ENCODE results near the gene CALML4.
"Not testable (repeated sequence)": the region's sequence is repeated elsewhere in the genome, so short reads cannot be mapped to it uniquely, and the experiment has no call there.

Gene CALML4

DNA sequence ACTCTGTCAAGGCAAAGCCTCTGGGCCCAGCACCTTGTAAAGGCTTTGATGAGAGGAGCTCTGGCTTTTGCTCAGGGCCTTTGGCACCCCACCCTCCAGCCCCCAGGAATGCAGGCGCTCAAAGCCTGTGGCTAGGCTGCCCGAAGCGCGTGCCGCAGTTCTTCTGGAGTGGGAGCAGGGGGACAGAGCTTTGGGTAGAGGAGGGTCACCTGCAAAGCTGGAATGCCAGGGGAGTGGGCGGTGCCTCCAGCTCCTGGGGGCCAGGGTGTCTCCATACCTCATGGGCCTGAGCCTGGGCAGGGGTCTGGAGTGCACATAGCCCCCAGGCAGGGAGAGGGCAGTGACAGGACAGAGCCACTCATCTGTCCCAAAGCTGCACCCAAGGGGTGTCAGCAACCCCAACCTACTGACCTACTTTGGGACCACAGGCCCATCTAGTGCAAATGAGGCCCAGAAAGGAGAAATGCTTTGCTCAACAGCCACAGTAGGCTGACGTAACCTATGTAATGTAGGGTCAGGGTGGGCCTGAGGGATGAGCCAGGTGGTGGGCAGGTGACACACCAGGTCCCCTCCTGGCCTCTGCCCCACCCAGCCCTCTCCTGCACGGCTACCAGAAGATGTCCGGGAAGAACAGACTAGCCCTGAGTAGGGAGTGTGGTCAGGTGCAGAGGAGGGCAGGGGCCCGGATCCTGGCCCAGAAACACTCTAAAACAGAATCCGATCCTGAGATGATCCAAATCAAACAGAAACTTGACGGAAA lies 2.2 kb upstream of the CALML4 start:
- no peak for DNase-seq

DNA sequence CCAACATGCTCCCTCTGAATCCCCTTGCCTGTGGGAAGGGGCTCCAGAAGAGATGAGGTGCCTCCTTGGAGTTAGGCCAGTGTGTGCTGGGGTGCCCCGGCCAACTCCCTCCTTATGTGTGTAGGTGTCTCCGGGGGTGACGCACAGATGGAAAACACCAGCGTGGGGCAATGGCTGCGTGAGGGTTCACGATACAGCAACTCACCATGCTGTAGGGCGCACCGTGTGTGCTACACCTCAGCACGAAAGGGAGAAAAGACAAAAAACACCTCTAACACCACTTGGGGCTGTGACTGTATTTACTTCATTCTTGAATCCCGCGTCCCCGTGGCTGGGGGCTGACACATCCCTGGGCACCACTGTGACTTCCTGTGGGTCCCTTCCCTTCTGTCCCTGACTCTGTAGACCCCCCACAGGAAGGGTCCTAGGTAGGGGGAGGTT lies 1.6 kb upstream of the CALML4 start:
- DNase-seq = no peak

DNA sequence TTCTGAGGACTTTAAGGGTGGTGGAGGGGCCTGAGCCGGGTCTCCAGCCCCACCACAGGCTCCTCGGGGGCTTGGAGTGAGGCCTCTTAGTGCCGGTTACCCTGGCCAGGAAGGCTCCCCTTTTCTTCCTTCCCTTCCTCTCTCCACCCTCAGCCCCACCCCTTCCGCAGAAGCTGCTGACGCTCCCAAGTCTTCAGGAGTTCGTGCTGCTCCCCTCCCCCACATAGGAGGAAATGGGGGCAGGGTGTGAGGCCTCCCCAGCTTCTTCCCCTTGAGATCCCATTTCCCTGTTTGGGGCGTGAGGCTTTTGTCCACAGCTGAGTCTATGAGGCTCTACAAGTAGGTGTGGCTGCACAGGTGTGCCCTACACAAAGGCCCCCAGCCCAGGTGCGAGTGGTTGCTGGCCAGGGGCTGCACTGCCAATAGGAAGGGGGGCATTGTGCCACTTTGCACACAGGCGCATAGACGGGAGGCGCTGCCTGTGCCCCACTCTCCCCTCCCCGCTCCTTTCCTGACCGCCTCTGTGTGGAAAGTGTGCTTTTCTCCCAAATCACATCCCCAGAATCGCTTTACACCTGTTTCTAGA lies 915 bp upstream of the CALML4 start:
- no peak for DNase-seq

DNA sequence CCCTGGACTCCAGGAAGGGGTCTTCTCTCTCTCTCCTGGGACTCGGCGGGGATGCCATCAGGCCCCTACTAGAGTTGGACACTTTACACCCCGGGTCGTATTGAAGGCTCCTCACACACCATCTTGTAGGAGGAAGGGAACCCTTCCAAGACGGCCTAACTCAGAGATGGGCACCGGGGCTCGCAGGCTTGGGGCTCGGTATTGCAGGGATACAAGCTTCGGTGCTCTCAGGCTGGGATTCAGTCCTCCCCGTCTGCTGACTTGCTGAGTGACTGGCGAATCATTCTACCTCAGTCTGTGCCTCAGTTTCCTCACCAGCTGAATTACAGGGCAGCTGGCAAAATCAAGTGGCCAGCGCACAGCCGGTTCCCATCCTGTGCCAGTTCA lies 419 bp upstream of the CALML4 start:
- DNase-seq = no peak

DNA sequence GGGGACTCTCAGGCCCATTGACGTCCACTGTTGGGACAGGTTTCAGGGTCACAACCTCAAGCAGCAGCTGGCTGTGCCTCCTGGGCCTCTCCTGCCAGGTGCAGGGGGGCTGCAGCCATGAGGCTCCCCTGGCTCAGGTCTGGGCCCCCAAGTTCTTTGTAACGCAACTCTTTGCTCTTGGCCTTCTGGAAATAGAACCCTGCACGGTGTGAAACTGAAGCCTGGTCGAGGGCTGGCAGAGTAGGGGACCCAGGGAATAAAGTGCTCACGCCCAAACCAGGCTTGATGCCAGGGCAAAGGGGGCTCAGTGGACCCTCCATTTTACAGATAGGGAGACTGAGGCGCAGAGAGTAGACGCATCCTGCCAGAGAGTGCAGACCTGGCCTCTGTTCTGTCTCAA lies 771 bp downstream of the CALML4 start:
- DNase-seq = no peak

DNA sequence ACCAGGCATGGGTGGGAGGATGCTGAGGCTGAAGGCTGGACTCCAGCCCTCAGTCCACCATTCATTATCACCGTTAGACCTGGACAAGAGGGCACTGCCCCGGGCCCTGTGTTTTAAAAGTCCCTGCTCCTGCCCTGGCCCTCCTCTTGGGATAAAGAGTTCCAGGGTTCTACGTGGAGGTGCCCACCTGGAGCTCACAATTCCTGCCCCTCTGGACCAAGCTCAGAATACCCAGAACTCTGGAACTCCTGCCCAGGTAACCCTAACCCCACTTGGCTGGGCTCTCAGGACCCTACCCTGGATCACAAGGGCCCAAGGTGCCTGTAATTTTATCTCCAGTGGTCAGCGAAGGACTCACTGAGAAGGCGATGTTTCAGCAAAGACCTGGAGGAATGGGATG lies 1.2 kb downstream of the CALML4 start:
- DNase-seq = no peak

DNA sequence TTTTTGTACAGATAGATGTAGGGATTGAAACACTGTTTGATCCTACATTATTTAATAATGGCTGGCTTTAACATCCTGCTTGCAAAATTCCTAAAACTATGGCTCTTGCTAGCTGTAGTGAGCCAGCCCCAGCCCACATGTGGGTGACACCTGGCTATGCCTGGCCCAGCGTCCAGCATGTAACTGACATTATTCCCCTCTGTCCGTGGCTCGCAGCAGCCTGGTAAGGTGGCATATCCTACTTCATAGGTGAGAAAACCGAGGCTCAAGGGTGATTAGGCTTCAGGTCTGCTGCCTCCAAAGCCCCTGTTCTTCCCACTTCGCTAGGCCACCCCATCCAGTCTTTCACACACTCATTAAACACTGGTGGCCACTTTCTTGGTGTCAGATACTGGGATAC lies 1.6 kb downstream of the CALML4 start:
- no peak for DNase-seq

DNA sequence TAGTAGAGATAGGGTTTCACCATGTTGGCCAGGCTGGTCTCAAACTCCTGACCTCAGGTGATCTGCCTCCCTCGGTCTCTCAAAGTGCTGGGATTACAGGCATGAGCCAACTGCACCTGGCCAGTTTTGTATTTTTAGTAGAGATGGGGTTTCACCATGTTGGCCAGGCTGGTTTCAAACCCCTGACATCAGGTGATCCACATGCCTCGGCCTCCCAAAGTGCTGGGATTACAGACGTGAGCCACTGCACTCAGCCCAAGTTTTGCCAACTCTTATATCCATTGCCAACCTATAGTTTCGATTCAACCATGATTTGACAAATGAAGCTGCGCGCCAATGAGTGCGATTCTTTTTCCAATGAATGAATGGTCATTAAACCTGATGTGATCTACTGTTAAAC lies 2.1 kb downstream of the CALML4 start:
- not testable (repeated sequence) for DNase-seq

DNA sequence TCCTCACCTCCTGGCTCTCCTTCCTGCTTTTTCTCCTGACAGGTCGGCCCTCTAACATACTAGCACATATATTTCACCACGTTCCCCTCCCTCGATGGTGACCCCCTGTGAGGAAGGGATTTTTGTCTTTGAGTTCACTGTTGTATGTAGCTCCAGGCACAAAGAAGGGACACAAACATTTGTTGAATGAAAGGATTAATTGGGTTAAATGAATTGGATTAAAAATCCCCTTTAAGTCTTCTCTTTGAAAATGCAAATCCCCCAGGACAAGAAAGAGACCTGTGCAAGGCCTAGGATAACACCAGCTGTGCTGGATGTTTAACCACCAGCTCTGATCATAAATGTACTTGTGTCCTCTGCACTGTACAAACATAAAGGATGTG lies 3.3 kb downstream of the CALML4 start:
- no peak for DNase-seq

DNA sequence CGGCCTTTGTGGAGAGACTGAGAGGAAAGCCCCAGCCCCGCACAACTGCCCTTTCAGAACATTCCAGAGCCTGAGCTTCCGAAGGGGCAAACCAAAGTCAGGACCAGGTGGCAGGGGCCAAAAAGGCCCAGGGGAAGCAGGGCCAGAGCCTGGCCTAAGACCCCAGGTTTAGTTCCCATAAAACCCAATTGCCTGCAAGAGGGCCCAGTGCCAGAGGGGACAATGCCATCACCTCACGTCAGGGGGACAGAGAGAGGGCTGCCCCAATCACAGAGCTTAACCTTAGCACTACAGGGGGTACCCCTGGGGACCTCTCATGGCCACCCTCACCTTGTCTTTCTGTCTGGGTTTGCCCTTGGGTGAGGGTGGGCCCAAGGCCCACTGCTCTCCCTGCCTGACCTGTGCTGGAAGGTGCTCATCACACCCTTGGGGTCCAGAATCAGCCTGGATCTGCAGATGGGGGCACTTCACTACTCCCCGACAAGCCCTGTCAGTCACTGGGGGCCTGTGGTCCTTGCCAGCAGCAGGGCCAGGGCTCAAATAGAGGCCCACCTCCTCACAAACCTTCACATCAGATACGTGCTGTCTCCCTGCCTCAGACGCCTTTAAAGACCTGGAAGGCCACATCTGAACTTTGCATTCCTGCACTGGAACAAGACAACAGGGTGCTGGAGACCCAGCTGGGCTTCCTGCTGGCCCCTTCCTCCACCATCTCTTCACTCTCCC lies 3.8 kb downstream of the CALML4 start:
- DNase-seq = no peak

DNA sequence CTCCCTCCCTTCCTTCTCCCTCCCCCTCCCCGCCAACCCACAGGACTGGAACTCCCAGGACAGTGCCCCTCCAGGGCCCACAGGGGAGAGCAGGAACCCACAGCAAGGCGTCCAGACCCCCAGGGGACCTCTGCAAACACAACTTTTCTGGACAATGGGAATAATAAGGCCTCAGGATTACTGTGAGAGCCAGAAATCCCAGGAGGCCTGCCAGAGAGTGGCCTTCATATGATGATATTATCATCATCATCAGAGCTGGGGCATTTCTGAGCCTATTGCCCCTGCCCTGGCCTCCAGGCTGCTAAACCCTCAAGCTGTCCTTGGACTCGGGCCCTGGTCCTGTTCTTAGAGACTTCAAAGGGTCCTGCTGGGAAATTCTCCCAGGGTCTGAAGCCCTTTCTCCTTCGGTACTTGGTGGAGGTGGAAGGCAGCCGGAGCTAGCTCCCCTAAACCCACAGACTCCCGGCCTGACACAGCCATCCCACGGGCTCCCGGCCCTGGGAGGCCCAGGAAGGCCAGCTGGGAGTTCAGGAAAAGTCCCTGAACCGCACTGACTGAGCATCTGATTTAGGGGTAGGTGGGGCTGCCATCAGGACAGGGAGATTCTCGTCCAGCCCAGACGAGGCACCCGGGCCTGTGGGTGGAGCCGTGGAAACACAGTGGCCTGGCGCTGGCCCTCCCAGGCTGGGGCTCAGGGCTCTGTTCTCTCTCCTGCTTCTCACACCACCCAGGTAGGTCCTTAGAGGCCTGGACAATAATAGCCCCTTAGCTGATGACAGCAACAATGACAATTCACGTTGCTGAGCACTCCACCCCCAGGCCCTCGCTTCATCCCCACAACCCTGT lies 4.9 kb downstream of the CALML4 start:
- no peak for DNase-seq

DNA sequence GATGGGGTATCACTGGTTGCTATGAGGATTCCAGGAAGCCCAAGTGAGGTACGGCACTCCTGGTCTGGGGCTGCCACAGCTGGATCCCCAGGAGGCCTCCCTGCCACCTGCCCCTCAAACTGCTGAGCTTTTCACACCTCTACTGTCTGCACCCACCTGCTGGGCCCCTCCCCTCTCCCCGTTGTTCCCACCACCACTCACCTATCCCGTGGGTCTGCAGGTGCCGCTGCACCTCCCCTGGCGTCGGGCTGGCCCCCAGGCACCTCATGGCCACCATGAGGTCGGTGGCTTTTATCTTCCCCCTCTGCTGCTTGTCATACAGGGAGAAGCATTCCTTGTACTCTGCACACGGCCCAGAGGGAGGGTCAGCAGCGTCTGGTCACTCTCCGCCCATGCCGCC lies 5.8 kb downstream of the CALML4 start:
- DNase-seq = no peak

DNA sequence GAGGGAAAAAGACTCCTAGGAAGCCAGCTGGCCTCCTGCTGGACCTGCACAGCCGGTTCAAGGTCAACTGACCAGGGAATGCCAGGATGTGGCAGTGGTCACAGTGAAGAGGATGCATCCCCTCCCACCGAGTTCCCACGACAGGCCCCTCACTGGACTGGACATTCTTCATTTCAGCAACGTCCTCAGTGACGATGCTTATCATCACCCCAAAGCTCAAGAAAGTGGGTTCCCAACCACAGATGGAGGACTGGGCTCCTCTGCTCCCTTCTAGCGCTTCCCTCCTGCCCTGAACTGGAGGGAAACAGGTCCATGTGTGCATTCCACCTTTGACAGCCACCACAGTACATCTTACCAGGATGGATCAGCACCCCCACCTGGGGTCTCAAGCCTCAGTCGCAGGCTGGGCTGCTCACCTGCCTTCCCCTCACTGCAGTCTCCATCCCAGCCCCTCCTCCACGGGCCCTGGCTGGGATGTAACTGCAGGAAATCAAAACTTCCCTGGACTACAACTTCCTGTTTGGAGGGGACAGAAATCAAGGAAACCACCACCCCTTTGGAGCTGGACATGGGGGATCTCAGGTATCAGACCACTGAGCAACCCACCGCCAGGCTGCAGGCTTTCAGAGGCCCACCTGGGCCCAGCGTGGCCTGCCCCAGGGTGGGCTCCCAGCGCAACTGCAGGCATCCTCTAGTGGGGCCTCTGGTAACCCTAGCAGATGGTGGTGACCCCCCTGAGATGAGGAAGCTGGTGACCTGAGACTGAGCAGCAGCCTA lies 7.3 kb downstream of the CALML4 start:
- no peak for DNase-seq

DNA sequence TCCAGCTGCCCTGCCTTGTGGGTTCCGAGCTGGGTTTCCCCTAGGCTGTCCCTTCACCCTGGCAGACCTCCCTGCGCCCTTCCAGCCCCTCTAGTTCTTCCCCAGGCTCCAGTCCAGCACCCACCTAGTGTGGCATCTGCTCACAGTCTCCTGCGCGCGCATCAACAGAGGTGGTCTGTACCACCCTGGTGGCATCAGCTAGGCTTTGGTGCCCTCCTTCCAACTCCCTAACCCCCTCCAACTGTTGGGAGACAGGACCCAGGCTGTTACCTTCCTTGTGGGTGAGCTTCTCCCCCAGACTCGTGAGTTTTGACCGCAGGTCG lies 8.0 kb downstream of the CALML4 start:
- DNase-seq = no peak

DNA sequence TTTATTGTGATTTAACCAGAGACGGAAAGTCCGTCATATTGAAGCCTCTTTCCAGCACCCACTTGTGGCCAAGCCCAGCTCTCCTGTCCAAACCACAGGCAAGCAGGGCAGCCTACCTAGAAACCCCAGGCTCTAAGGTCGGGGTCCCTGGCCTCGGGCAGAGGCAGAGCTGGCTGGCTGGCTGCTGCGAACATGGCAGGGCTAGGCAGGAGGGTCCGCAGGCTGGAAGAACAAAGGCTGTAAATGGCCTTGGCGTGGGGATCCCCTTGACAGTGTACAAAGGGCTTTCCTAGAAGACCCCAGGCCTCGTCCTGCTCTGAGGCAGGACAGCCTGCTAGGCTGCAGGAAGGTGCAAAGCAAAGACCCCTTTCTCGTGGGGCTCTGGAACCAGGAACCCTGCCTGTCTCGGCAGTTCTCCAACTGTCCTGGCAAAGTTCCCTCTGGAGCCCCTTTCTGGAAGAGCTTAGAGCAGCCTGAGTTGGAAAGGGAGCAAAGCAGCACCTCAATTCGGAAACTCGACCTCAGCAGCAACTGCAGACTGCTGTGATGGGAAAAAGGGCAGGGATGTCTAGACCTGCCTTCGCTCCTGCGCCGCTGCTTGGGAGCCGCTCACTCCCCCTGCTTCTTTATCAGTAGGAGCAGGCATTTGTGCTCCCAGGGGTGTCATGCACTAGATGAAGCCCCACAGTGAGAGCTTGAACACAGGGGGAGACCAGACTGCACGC lies 8.5 kb downstream of the CALML4 start:
- DNase-seq = no peak

DNA sequence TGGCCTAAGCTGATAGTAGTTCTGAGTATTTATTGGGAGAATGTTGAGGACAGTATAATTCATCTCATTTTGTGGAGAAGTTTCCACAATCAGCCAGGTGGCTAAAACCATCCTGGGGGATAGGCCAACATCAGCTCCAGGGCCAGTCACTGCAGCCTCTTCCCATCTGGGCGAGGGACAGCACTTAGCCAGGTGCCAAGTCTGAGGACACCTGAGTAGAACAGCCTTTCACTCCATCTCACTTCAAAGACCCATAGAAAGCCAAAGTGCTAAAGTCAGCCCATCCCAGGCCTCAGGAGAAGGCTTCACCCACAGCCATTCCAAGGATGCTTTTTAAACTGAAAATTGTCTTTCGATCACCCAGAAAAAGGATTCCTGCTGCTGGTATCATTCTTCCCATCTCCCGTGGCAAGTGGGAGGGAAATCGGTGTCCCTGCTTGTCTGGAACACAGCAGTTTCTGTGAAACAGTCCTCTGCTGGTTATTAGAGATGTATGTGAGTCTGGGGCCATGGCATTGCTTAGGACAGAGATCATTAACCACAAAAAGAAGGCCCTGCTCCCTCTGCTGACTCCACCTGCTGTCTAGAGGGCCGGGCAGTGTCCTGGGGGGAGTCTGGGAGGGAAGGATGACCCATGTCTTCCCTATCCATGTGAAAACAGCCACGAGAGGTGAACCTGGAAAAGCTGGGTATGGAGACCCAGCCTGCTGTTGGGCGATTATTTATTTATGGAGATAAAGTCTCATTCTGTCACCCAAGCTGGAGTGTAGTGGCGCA lies 9.6 kb downstream of the CALML4 start:
- no peak for DNase-seq

DNA sequence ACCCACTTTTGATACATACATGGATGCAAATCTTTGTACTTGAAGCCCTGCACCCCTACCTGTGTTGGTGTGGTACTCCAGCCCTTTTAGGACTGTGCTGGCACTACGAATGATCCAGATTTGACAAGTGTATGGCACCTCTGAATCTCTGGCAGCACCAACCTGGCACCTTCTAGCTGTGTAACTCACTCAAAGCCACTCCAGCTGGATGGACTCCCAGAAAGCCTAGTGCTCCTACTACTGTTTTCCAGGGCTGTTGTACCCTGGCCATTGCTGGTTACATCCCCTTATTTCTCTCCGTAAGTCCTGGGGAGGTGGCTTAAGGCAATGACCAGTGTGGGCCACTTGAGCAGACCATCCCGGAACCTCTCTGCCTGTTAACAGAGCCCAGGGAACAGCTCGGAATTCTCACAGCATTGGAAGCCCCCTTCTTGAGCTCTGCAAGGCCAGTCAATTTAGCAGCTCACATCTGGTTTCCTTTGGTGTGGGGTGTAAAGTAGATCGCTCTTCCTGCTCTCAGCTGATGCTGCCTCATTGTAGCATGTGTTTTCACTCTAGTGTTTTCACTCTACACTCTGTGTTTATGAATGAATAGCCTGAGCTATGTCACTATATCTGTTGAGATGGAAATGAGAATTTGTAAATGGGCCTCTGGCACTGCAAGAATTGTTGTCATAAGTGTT lies 12.2 kb downstream of the CALML4 start:
- DNase-seq = no peak

DNA sequence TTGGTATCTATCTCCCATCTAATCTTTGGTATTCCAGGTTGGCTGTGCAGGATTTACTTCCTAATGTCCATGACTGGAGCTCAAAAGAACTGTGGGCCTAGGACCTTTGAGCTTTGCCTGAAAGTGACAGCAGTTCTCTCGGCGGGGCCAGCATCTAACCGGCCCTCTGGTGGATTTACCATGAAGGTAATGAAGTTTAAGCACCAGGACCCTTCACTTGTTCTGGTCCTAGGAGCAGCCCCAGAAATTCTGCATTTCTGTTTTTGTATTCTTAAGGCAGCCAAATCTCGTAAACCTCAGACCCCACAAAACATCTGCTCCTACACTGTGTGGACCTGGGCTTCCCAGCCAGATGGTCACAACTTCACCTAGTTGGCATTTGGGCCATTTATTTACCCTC lies 13.0 kb downstream of the CALML4 start:
- DNase-seq = no peak

DNA sequence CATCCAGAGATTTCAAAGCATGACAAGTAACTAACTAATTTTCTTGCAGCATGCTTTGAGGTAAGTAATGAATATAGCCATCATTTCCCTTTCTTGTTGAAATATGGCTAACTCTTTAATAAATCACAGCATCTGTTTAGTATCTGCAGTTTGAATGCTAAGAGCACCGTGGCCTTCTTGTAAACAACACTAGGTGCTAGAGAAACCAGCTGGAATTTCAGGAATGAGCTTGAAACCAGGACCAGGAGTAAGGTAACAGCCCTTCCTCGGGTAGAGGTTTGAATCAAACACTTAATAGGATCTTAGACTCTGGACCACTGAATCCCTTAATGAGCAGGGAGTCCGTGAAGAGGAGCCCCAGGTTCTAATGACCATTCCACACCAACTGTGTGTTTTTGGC lies 13.6 kb downstream of the CALML4 start:
- DNase-seq = no peak

DNA sequence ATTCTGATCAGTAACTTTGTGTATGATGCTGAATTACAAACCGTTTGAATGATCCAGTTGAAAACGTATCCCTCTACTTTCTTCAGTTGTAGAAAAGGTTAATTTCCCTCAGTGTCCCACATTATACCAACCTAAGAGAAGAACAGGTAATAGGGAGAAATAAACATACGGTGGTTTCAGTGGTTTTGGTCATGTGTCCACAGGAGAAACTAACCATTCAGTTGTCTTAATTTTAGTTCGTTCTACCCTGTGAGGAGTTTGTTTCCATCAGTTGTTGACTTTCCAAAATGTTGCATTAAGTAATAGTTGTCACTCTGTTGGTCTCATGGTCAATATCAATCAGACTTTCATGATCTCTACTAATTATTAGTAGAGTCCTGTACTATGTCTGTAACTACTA lies 15.1 kb downstream of the CALML4 start:
- no peak for DNase-seq

DNA sequence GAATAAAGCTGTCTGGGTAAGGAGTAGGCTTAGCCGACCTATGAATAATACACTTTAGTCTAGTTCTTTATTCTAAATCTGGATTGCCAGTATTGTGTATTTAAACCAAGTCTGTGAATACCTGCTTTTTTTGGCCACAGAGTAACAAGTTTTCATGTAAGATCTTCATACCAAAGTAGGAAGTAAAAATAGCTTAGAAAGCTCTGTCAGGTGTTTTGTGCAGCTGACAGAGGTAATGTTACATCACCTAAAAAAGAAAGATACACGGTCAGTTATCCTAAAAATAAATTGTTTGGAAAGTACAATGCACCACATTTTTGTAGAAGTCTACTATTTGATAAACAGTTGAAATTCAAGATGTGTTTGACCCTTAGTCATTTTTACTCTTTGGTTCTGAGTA lies 16.5 kb downstream of the CALML4 start:
- no peak for DNase-seq
